ENCODE measurements around the gene TTC28.

TTC28 gene

DNA sequence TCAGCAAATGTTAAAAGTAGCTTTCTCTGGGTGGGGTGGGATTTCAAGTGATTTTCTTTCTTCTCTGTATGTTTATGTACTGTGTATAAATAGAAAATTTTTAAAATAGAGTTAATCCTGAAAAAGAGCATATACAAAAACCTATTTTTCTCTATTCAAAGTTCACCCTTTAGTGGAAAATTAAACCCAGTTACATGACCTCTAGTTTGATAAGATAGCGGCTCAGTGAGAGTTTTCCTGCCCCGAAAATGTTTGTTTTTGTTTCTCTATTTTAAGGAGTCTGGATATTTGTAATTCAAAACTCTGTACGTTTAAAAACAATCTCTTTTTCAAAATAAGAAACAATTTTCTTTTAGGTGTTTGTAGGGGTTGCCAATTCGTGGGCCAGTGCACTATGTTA, 718.5 kb downstream of the TTC28 start:
- no peak for TF ChIP-seq ZNF274 (IDR thresholded peaks at IDR 0.05; ENCODE audit: low read depth, low read length)

GRCh38 chr22:27959335-27960090, 720.1 kb downstream of the TTC28 start:
- no peak overlapping the region for H3K4me3 ChIP-seq (ENCODE audit: low read length)
- no peak for TF ChIP-seq ZNF274 (IDR thresholded peaks at IDR 0.05; ENCODE audit: low read depth, low read length)

More for the DNA sequence above, 718.5 kb downstream of the TTC28 start:
- no peak overlapping the region for H3K4me3 ChIP-seq (ENCODE audit: low read length)

- TF ChIP-seq ZNF274 (IDR thresholded peaks at IDR 0.05; ENCODE audit: low read depth, low read length), result no peak
Measured at GRCh38 chr22:27952779-27953178, 726.9 kb downstream of the TTC28 start.

GRCh38 chr22:27952091-27952490, 727.5 kb downstream of the TTC28 start:
- H3K4me3 ChIP-seq (ENCODE audit: low read length), result no peak overlapping the region
- no peak for TF ChIP-seq ZNF274 (IDR thresholded peaks at IDR 0.05; ENCODE audit: low read depth, low read length)

More at GRCh38 chr22:27952779-27953178, 726.9 kb downstream of the TTC28 start:
- H3K4me3 ChIP-seq (ENCODE audit: low read length), result no peak overlapping the region

DNA sequence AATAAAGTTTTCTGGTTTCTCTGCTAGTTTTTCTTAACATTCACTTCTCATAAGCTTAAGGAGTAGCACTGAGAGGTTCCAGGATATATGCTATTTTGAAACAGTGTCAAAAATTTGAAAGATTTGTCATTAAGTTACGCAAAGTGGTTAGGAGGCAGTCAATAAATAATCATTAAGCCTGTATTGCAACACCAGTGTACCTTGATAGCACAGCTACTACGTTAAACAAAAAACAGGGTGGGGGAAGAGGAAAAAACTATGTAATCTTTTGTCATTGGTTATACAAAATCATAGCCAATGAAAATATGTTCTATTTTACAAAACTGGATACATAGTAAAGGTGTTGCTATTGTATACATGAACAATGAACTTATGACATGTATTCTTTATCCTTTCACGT, 730.2 kb downstream of the TTC28 start:
- H3K4me3 ChIP-seq (ENCODE audit: low read length), result no peak overlapping the region
- no peak for TF ChIP-seq ZNF274 (IDR thresholded peaks at IDR 0.05; ENCODE audit: low read depth, low read length)

GRCh38 chr22:27948569-27948968, 731.1 kb downstream of the TTC28 start:
- no peak for TF ChIP-seq ZNF274 (IDR thresholded peaks at IDR 0.05; ENCODE audit: low read depth, low read length)
- no peak overlapping the region for H3K4me3 ChIP-seq (ENCODE audit: low read length)

DNA sequence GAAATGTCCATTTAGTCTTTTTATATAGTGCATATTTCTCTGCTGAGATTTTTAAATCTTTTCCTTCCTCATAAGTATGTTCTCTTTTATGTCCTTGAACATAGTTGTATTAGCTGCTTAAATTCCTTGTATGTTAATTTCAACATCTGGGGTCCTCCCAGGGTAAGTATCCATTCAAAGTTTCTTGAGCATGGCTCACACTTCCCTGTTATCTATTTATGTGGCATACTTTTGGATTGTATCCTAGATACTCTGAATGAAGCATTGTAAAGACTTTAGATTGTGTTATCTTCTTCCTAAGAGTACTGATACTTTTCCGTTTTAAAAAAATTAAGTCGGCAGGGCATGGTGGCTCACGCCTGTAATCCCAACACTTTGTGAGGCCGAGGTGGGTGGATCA, 732.2 kb downstream of the TTC28 start:
- no peak for TF ChIP-seq ZNF274 (IDR thresholded peaks at IDR 0.05; ENCODE audit: low read depth, low read length)
- no peak overlapping the region for H3K4me3 ChIP-seq (ENCODE audit: low read length)

DNA sequence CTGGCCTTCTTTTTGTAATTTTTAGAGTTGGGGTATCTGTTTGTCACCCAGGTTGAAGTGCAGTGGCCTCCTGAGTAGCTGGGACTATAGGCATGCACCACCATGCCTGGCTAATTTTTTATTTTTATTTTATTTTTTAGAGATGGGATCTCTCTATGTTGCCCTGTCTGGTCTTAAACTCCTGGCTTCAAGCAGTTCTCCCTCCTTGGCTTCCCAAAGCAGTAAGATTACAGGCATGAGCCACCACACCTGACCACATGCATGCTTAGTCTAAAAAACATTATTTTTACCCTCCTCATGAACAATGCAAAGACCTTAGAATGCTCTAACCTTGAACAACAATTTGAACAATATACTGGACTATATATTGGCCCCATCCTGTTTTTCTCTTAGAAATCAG, 738.5 kb downstream of the TTC28 start:
- no peak overlapping the region for H3K4me3 ChIP-seq (ENCODE audit: low read length)
- TF ChIP-seq ZNF274 (IDR thresholded peaks at IDR 0.05; ENCODE audit: low read depth, low read length), result no peak

DNA sequence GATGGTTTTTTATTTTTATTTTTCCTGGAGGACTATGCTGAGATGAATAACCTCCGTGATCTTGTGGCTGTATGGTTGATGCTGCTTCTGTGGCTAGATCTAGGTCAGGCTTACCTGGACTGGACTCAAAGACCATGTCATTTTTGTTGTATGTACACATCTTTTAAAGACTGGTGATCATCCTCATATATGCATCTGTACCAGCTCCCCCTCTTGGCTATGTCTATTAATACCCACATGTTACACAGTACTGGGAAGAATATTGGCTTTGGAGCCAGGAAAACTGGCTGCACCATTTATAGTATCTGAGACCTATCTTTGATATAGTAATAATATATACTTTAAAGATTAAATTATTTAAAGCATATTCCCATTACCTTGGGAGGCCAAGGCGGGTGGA, 742.2 kb downstream of the TTC28 start:
- no peak for TF ChIP-seq ZNF274 (IDR thresholded peaks at IDR 0.05; ENCODE audit: low read depth, low read length)
- no peak overlapping the region for H3K4me3 ChIP-seq (ENCODE audit: low read length)

- no peak for TF ChIP-seq ZNF274 (IDR thresholded peaks at IDR 0.05; ENCODE audit: low read depth, low read length)
- no peak overlapping the region for H3K4me3 ChIP-seq (ENCODE audit: low read length)
Measured at GRCh38 chr22:27935897-27936296, 743.7 kb downstream of the TTC28 start.

GRCh38 chr22:27934069-27934468, 745.6 kb downstream of the TTC28 start:
- no peak for TF ChIP-seq ZNF274 (IDR thresholded peaks at IDR 0.05; ENCODE audit: low read depth, low read length)
- H3K4me3 ChIP-seq (ENCODE audit: low read length), result no peak overlapping the region

- no peak for TF ChIP-seq ZNF274 (IDR thresholded peaks at IDR 0.05; ENCODE audit: low read depth, low read length)
- no peak overlapping the region for H3K4me3 ChIP-seq (ENCODE audit: low read length)
Measured at GRCh38 chr22:27933186-27933983, 746.3 kb downstream of the TTC28 start.

DNA sequence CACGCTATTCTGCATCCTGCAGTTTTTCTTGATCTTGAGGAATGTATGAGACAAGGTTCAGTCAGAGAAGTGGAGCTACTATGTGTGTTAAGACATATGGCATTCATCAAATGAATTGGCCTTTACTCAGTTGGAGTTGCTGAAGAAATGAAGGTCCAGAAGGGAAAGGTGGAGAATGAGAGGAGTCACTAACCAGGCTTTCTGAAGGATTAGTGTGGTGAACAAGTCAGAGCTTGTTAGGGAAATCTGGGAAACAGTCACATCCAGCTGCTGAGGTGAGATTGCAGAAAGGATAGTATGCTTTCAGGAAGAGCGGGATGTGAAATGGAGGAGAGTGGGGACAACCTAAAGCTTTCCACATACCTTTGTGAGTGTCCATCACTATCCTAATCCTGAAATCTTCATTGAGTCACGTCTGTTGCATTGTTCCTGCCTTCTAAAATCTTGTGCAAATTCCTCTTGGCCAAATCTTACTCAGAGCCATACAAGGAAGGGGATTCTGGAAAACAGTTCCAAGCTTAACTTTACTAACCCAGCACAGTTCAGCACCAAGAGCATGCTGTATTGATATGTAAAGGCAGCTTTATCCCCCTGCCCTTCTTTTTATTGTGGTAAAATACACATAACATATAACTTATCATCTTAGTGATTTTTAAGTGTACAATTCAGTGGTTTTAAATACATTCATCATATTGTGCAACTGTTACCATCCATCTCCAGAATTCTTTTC, 749.1 kb downstream of the TTC28 start:
- TF ChIP-seq ZNF274 (IDR thresholded peaks at IDR 0.05; ENCODE audit: low read depth, low read length), result no peak

More for the DNA sequence above, 749.1 kb downstream of the TTC28 start:
- no peak overlapping the region for H3K4me3 ChIP-seq (ENCODE audit: low read length)
